Mammary epithelial cell (primary cell): ENCODE data around the gene RBM48.

Experiments
- CTCF ChIP-seq, 2 donors: IDR thresholded peaks in 1 of 2; conservative IDR thresholded peaks in 1 of 2; 2 replicates each; pipeline ENCODE4 v1.5.1; 2011 to 2012; ENCODE audit warnings: inconsistent platforms in 2 of 2, low read length in 2 of 2, mild to moderate bottlenecking in 2 of 2, control low read depth in 1 of 2, low read depth in 1 of 2; ENCODE audit not compliant: insufficient read depth in 1 of 2; ENCODE audit errors: extremely low read depth in 1 of 2
- EZH2 ChIP-seq: IDR thresholded peaks from 2 replicates; pipeline ENCODE4 v1.6.1; 2012; ENCODE audit warnings: low read length, inconsistent platforms, borderline replicate concordance

- TF ChIP-seq EZH2 (no peak), CTCF (conservative IDR thresholded peaks at IDR 0.05 in 1 of 2, IDR thresholded peaks at IDR 0.05 in 1 of 2; ENCODE audit: extremely low read depth in 1 of 2, insufficient read depth in 1 of 2, low read depth in 1 of 2, low read length in 2 of 2) (no peak)
Measured at GRCh38 chr7:92503767-92504166, 24.8 kb upstream of the RBM48 start.
